GM18951 (cell line): ENCODE measurements around the gene DIAPH2.

Experiments
- POLR2A ChIP-seq: IDR thresholded peaks from 4 replicates; pipeline ENCODE4 v1.6.1; 2011; ENCODE audit warnings: mild to moderate bottlenecking; ENCODE audit not compliant: insufficient read length, insufficient read depth; ENCODE audit errors: extremely low read depth
- in situ Hi-C: fragments of 300-500 bp; cut with MboI; formaldehyde crosslinking; loops from one replicate; pipeline ENCODE4 v1.12.0; 2022; ENCODE audit warnings: low sequenced_read_pairs, mixed read lengths, inconsistent platforms; ENCODE audit not compliant: unreplicated experiment

Gene DIAPH2

GRCh38 chrX:97268182-97268680 is 583.6 kb downstream of the DIAPH2 start:
- no peak for TF ChIP-seq POLR2A

GRCh38 chrX:97284531-97284930 is 599.9 kb downstream of the DIAPH2 start:
- TF ChIP-seq POLR2A: no peak
- in situ Hi-C loops: no loop called here

More at GRCh38 chrX:97268182-97268680, 583.6 kb downstream of the DIAPH2 start:
- in situ Hi-C loops: no loop called here

- no peak for TF ChIP-seq POLR2A
- in situ Hi-C loops: no loop called here
Observed at GRCh38 chrX:97290199-97290598, 605.6 kb downstream of the DIAPH2 start.

- in situ Hi-C loops: no loop called here
- no peak for TF ChIP-seq POLR2A
Observed at GRCh38 chrX:97294041-97294440, 609.4 kb downstream of the DIAPH2 start.

GRCh38 chrX:97295954-97296353 is 611.3 kb downstream of the DIAPH2 start:
- in situ Hi-C loops: no loop called here
- no peak for TF ChIP-seq POLR2A

- TF ChIP-seq POLR2A: no peak
- in situ Hi-C loops: no loop called here
Observed at GRCh38 chrX:97306771-97307470, 622.3 kb downstream of the DIAPH2 start.

GRCh38 chrX:97308171-97308570 is 623.5 kb downstream of the DIAPH2 start:
- in situ Hi-C loops: no loop called here

GRCh38 chrX:97309487-97310116 is 625.0 kb downstream of the DIAPH2 start:
- no peak for TF ChIP-seq POLR2A
- in situ Hi-C loops: no loop called here

More at GRCh38 chrX:97308171-97308570, 623.5 kb downstream of the DIAPH2 start:
- TF ChIP-seq POLR2A: no peak

GRCh38 chrX:97310373-97310772 is 625.7 kb downstream of the DIAPH2 start:
- no peak for TF ChIP-seq POLR2A
- in situ Hi-C loops: no loop called here

GRCh38 chrX:97311066-97311778 is 626.6 kb downstream of the DIAPH2 start:
- no peak for TF ChIP-seq POLR2A
- in situ Hi-C loops: no loop called here

GRCh38 chrX:97314345-97314744 is 629.7 kb downstream of the DIAPH2 start:
- TF ChIP-seq POLR2A: no peak
- in situ Hi-C loops: no loop called here

GRCh38 chrX:97315939-97316338 is 631.3 kb downstream of the DIAPH2 start:
- in situ Hi-C loops: no loop called here
- no peak for TF ChIP-seq POLR2A

- TF ChIP-seq POLR2A: no peak
- in situ Hi-C loops: no loop called here
Observed at GRCh38 chrX:97320305-97320704, 635.7 kb downstream of the DIAPH2 start.
